DMS53 (cell line): ENCODE data around the gene ACTN1.

Experiments
- DNase-seq: peaks from one replicate; lab custom pipeline; 2025; lab: John Stamatoyannopoulos, UW

ACTN1 gene

GRCh38 chr14:68969278-68970033, 9.6 kb downstream of the ACTN1 start:
- DNase-seq = no peak

- DNase-seq = no peak
Observed at GRCh38 chr14:68968721-68969120, 10.4 kb downstream of the ACTN1 start.

GRCh38 chr14:68968051-68968450, 11.1 kb downstream of the ACTN1 start:
- no peak for DNase-seq

GRCh38 chr14:68967459-68967940, 11.6 kb downstream of the ACTN1 start:
- DNase-seq = no peak

GRCh38 chr14:68966872-68967301, 12.2 kb downstream of the ACTN1 start:
- no peak for DNase-seq

GRCh38 chr14:68965261-68965761, 13.8 kb downstream of the ACTN1 start:
- DNase-seq = no peak

GRCh38 chr14:68964300-68965093, 14.6 kb downstream of the ACTN1 start:
- no peak for DNase-seq

GRCh38 chr14:68962681-68963080, 16.4 kb downstream of the ACTN1 start:
- no peak for DNase-seq

- peak; percentile 57 for DNase-seq
Observed at GRCh38 chr14:68961781-68962584, 17.1 kb downstream of the ACTN1 start.

GRCh38 chr14:68961361-68961760, 17.7 kb downstream of the ACTN1 start:
- DNase-seq = no peak

- DNase-seq = no peak
Observed at GRCh38 chr14:68960123-68960522, 19.0 kb downstream of the ACTN1 start.

GRCh38 chr14:68959035-68959434, 20.1 kb downstream of the ACTN1 start:
- DNase-seq = no peak

GRCh38 chr14:68958553-68958952, 20.5 kb downstream of the ACTN1 start:
- no peak for DNase-seq

GRCh38 chr14:68957775-68958174, 21.3 kb downstream of the ACTN1 start:
- no peak for DNase-seq

GRCh38 chr14:68956724-68957123, 22.4 kb downstream of the ACTN1 start:
- no peak for DNase-seq

GRCh38 chr14:68955851-68956179, 23.3 kb downstream of the ACTN1 start:
- no peak for DNase-seq

- no peak for DNase-seq
Observed at GRCh38 chr14:68955164-68955850, 23.8 kb downstream of the ACTN1 start.

GRCh38 chr14:68953196-68953555, 25.9 kb downstream of the ACTN1 start:
- no peak for DNase-seq

- DNase-seq = no peak
Observed at GRCh38 chr14:68952531-68953195, 26.4 kb downstream of the ACTN1 start.

- DNase-seq = no peak
Observed at GRCh38 chr14:68951800-68952530, 27.1 kb downstream of the ACTN1 start.
